GM18505 (cell line): ENCODE measurements around the gene ESYT2.

ENCODE experiments used
- ATAC-seq: cut with Tn5 transposase; IDR thresholded peaks from one replicate; pipeline ENCODE4 v1.9.1; 2021; ENCODE audit not compliant: unreplicated experiment
- POLR2A ChIP-seq: IDR thresholded peaks from 4 replicates; pipeline ENCODE4 v1.6.1; 2011; ENCODE audit warnings: borderline replicate concordance; ENCODE audit not compliant: insufficient read depth, insufficient read length; ENCODE audit errors: extremely low read depth

Gene ESYT2

DNA sequence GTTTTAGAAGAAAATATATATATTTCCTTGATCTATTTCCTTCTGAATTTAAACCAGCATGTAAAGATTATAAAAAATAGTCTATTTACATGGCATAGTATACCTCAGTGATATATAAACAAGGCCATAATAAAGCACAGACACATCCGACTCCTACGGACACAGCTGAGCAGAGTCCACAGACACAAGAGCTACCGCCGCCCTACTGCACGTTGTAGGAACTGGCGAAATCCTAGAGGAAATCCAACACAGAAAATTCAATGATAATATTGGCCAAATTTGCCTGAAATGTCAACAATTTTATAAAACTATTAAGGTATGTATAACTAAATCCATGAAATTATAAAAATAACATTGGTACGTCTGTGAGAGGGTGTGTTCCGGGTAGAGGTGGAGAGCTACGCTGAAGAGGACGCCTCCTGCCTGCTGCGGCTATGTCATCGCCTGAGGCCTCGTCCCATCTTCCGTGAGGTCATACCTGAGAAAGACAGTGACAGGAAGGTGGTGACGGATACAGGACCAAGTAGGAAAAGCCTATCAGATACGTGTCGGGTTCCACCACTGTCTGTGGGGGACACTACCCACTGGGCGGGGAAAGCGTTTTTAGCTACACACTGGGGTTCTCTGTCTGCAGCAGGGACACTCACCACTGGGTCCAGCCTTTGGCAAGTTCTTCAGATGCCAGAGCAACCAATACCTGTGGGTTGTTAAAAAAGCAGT lies 95.4 kb downstream of the ESYT2 start:
- no peak for ATAC-seq
- no peak for TF ChIP-seq POLR2A

DNA sequence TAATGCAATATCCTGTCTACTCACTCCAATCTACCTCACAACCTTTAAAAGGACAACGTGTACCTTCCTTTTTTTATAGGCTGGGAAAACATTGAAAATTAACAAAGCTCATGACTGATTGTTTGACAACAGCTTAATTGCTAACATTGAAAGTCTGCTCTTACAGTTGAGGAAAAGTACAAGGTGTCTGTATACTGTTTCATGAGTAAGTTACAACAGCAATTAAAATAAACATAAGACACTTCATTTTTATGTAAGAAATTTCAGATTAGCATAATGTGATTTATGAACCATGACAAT lies 96.1 kb downstream of the ESYT2 start:
- no peak for ATAC-seq
- no peak for TF ChIP-seq POLR2A

- TF ChIP-seq POLR2A = no peak
- ATAC-seq = no peak
Observed at GRCh38 chr7:158732494-158733219, 96.7 kb downstream of the ESYT2 start.

- ATAC-seq = no peak
Observed at GRCh38 chr7:158731761-158732160, 97.5 kb downstream of the ESYT2 start.

GRCh38 chr7:158730383-158731346 lies 98.6 kb downstream of the ESYT2 start:
- TF ChIP-seq POLR2A = no peak
- ATAC-seq = no peak

More at GRCh38 chr7:158731761-158732160, 97.5 kb downstream of the ESYT2 start:
- TF ChIP-seq POLR2A = no peak

DNA sequence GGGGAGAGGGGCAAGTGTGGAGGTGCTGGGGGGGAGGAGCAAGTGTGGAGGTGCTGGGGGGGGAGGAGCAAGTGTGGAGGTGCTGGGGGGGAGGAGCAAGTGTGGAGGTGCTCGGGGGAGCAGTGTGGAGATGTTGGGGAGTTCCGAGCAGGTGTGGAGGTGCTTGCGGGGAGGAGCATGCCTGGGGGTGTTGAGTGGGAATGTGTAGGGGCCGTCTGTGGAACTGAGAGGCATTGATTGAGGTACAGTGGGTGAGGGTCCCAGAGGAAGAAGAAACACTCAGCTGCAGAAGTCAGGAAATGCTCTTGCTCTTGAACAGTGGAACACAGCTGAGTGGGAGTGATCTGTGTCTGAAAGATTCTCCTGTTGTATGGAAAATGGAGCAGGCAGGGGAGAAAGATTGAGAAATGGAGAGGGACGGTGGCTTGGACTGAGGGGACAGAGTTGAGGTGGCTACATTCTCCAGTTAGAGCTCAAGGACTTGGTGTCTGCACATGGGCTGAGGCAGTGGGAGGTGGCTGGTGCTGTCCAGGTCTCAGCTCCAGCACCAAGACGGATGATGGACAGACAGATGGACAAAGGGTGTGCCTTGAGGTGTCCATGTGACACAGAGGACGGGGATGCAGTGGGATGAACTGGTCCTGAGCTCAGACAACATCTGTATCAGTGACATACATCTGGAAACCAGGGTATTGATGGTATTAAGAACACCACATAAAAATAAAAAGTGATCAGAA lies 99.5 kb downstream of the ESYT2 start:
- no peak for TF ChIP-seq POLR2A
- no peak for ATAC-seq

GRCh38 chr7:158728911-158729645 lies 100.2 kb downstream of the ESYT2 start:
- ATAC-seq = no peak
- no peak for TF ChIP-seq POLR2A

DNA sequence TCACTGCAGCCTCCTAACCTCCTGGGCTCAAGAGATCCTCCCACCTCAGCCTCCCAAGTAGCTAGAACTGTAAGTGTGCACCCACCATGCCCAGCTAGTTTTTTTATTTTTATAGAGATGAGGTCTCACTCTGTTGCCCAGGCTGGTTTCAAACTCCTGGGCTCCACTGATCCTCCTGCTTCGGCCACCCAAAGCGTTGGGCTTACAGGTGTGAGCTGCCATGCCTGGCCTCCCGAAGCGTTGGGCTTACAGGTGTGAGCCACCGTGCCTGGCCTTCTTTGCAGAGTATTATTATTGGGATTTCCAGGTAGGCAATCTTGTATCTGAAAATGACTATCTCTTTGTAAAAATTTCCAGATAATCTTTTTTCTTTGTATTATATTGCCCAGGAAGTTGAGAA lies 101.6 kb downstream of the ESYT2 start:
- no peak for TF ChIP-seq POLR2A
- ATAC-seq = no peak

GRCh38 chr7:158726277-158726807 lies 103.0 kb downstream of the ESYT2 start:
- TF ChIP-seq POLR2A = no peak
- no peak for ATAC-seq

GRCh38 chr7:158725506-158725800 lies 103.9 kb downstream of the ESYT2 start:
- ATAC-seq = no peak
- TF ChIP-seq POLR2A = no peak

- TF ChIP-seq POLR2A = no peak
- no peak for ATAC-seq
Observed at GRCh38 chr7:158724658-158725505, 104.4 kb downstream of the ESYT2 start.
